ENCODE data around the gene MADCAM1. TPM values are rescaled to one million over a fixed set of nuclear protein-coding genes. Genes with fewer than 3 reads are reported as not detected.

MADCAM1 gene
- total and polyA plus RNA-seq, 2 experiments from 2014 or later, result 2.9 to 4.0 TPM

GRCh38 chr19:531753-532560, 35.7 kb downstream of the MADCAM1 start, which contains the start of gene CDC34:
Gene CDC34 (plus strand): TSS chr19:531760. CDS start chr19:531932, 172 bp downstream.
- Histone ChIP-seq H3K9me2 (replicated peaks; ENCODE audit: insufficient read depth) (no peaks in the 10 kb centered on the region), H3K4me3 (peak within 1 kb of the TSS; percentile 99), H3K4me2 (peak within 1 kb of the TSS; percentile 99), H3K79me2 (peaks cover 52% of the 10 kb centered on the region), H3K4me1 (ENCODE audit: insufficient read depth) (peaks cover 18% of the 10 kb centered on the region), H3K27me3 (no peaks in the 10 kb centered on the region), H2AFZ (peak within 1 kb of the TSS; percentile 92), H3K27ac (peak within 1 kb of the TSS; percentile 100), H3K9me3 (ENCODE audit: low read depth) (no peaks in the 10 kb centered on the region), H3K36me3 (replicated peaks; ENCODE audit: insufficient read depth, low read depth) (no peaks in the 10 kb centered on the region), H4K20me1 (ENCODE audit: insufficient read depth, poor library complexity, severe bottlenecking) (peaks cover 44% of the 10 kb centered on the region)
- WGBS (ENCODE audit: low lambda C conversion rate, missing lambda C conversion rate), result 2% methylated on average over 23 of the region's 84 CpGs
- no peak for DNase-seq (ENCODE audit: low spot score)
- TF ChIP-seq CTCF (IDR thresholded peaks at IDR 0.05; ENCODE audit: poor library complexity), result no peak
- no peak for TF ChIP-seq EZH2phosphoT487 (IDR thresholded peaks at IDR 0.05; ENCODE audit: low read depth, severe bottlenecking, unreplicated experiment)
- TF ChIP-seq EZH2 (IDR thresholded peaks at IDR 0.05; ENCODE audit: borderline replicate concordance), result no peak

DNA sequence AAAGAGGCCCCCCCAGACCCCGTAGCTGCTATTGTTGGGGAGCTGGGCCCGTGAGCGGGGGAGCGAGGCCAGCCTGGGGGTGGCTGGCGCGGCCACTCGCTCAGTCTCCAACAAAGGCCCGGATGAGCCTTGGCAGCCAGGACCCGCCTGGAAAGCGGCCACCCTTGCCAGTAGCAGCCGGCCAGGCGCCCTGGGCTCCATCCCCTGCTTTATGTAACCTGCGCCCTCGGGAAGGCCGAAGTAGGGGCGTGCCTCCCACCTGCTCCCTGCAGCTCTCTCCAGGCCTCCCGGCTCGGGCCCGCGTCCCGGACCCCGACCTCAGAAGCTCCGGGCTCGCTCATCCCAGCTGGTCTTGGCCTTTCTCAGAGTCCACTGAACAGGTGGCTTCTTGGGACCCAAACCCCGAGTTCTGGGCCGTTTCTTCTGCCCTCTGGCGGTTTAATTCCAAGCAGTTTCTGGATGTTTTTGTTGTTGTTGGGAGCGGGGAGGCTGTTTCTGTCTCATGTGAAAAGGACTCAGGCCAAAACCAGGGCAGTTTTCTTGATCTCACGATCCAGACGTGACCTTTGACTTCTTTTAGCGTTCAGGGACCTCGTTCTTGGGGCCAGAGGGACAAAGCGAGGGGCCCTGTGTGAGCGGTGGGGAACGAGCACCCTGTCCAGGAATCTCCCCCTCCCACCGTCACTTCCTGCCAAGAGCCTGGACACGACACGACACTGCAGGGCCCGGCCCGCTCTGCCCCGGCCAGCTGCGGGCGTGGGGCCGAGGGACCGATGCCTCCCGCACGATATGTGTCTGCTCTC, 36.5 kb downstream of the MADCAM1 start:
- WGBS (ENCODE audit: low lambda C conversion rate, missing lambda C conversion rate), result under 1% methylated on average over 46 of the region's 47 CpGs

More for the DNA sequence above, 36.5 kb downstream of the MADCAM1 start:
- Histone ChIP-seq H4K20me1 (ENCODE audit: insufficient read depth, poor library complexity, severe bottlenecking) (peaks cover 44% of the 10 kb centered on the region), H3K9me2 (replicated peaks; ENCODE audit: insufficient read depth) (no peaks in the 10 kb centered on the region), H3K4me1 (ENCODE audit: insufficient read depth) (peaks cover 18% of the 10 kb centered on the region), H3K4me3 (peak overlapping the region; percentile 96), H3K79me2 (peaks cover 55% of the 10 kb centered on the region), H3K27me3 (no peaks in the 10 kb centered on the region), H2AFZ (peak overlapping the region; percentile 5), H3K4me2 (peak overlapping the region; percentile 99), H3K9me3 (ENCODE audit: low read depth) (no peaks in the 10 kb centered on the region), H3K27ac (peak overlapping the region; percentile 94), H3K36me3 (replicated peaks; ENCODE audit: insufficient read depth, low read depth) (no peaks in the 10 kb centered on the region)
- TF ChIP-seq EZH2 (IDR thresholded peaks at IDR 0.05; ENCODE audit: borderline replicate concordance), result no peak
- TF ChIP-seq EZH2phosphoT487 (IDR thresholded peaks at IDR 0.05; ENCODE audit: low read depth, severe bottlenecking, unreplicated experiment), result no peak
- TF ChIP-seq CTCF (IDR thresholded peaks at IDR 0.05; ENCODE audit: poor library complexity), result peak; percentile 63
- DNase-seq (ENCODE audit: low spot score), result peak; percentile 83

All from hepatocyte (in vitro differentiated cells).